Measurements from ENCODE around the gene TENM3. TPM values are rescaled to one million over a fixed set of nuclear protein-coding genes. Genes with fewer than 3 reads are reported as not detected.

Gene TENM3
- total RNA-seq, 1 experiment from 2014 or later = not detected

- Histone ChIP-seq H3K27me3 (ENCODE audit: low read length) (no peaks in the 10 kb centered on the region), H3K27ac (ENCODE audit: low read length) (no peak overlapping the region), H3K4me1 (ENCODE audit: low read length) (no peaks in the 10 kb centered on the region), H3K36me3 (ENCODE audit: insufficient read depth, low read length) (no peaks in the 10 kb centered on the region), H3K79me2 (ENCODE audit: low read length) (no peaks in the 10 kb centered on the region), H3K9ac (ENCODE audit: low read length) (no peak overlapping the region), H3K4me2 (ENCODE audit: low read depth, low read length, poor library complexity, severe bottlenecking) (no peak overlapping the region), H2AFZ (ENCODE audit: low read length) (no peak overlapping the region), H3K9me2 (replicated peaks; ENCODE audit: insufficient read depth, low read length) (no peaks in the 10 kb centered on the region), H4K20me1 (ENCODE audit: insufficient read depth, low read depth, low read length) (no peaks in the 10 kb centered on the region), H3K9me3 (ENCODE audit: low read length) (no peaks in the 10 kb centered on the region), H3K4me3 (ENCODE audit: low read length) (no peak overlapping the region)
- DNase-seq = no peak
These were observed 523.7 kb downstream of the TENM3 start for GRCh38 chr4:182766857-182767250.

GRCh38 chr4:182768838-182769237, 525.6 kb downstream of the TENM3 start:
- H3K27me3 ChIP-seq (ENCODE audit: low read length) = no peaks in the 10 kb centered on the region
- no peak overlapping the region for H3K4me2 ChIP-seq (ENCODE audit: low read depth, low read length, poor library complexity, severe bottlenecking)
- H3K4me3 ChIP-seq (ENCODE audit: low read length) = no peak overlapping the region
- no peak overlapping the region for H2AFZ ChIP-seq (ENCODE audit: low read length)
- H3K9ac ChIP-seq (ENCODE audit: low read length) = no peak overlapping the region
- DNase-seq = no peak
- no peaks in the 10 kb centered on the region for H3K36me3 ChIP-seq (ENCODE audit: insufficient read depth, low read length)
- H3K9me2 ChIP-seq (replicated peaks; ENCODE audit: insufficient read depth, low read length) = no peaks in the 10 kb centered on the region
- no peaks in the 10 kb centered on the region for H3K79me2 ChIP-seq (ENCODE audit: low read length)
- no peak overlapping the region for H3K27ac ChIP-seq (ENCODE audit: low read length)
- no peaks in the 10 kb centered on the region for H3K4me1 ChIP-seq (ENCODE audit: low read length)
- no peaks in the 10 kb centered on the region for H3K9me3 ChIP-seq (ENCODE audit: low read length)
- no peaks in the 10 kb centered on the region for H4K20me1 ChIP-seq (ENCODE audit: insufficient read depth, low read depth, low read length)

- H3K27ac ChIP-seq (ENCODE audit: low read length) = no peak overlapping the region
- H3K36me3 ChIP-seq (ENCODE audit: insufficient read depth, low read length) = no peaks in the 10 kb centered on the region
- no peak overlapping the region for H3K4me3 ChIP-seq (ENCODE audit: low read length)
- H3K9me2 ChIP-seq (replicated peaks; ENCODE audit: insufficient read depth, low read length) = no peaks in the 10 kb centered on the region
- no peak overlapping the region for H3K4me2 ChIP-seq (ENCODE audit: low read depth, low read length, poor library complexity, severe bottlenecking)
- no peak overlapping the region for H3K9ac ChIP-seq (ENCODE audit: low read length)
- H2AFZ ChIP-seq (ENCODE audit: low read length) = no peak overlapping the region
- H3K27me3 ChIP-seq (ENCODE audit: low read length) = no peaks in the 10 kb centered on the region
- H4K20me1 ChIP-seq (ENCODE audit: insufficient read depth, low read depth, low read length) = no peaks in the 10 kb centered on the region
- no peak for DNase-seq
- no peaks in the 10 kb centered on the region for H3K4me1 ChIP-seq (ENCODE audit: low read length)
- H3K9me3 ChIP-seq (ENCODE audit: low read length) = no peaks in the 10 kb centered on the region
- no peaks in the 10 kb centered on the region for H3K79me2 ChIP-seq (ENCODE audit: low read length)
These were observed 527.2 kb downstream of the TENM3 start for GRCh38 chr4:182770259-182770995.

GRCh38 chr4:182770996-182771514, 527.9 kb downstream of the TENM3 start:
- no peaks in the 10 kb centered on the region for H3K4me1 ChIP-seq (ENCODE audit: low read length)
- H3K36me3 ChIP-seq (ENCODE audit: insufficient read depth, low read length) = no peaks in the 10 kb centered on the region
- H4K20me1 ChIP-seq (ENCODE audit: insufficient read depth, low read depth, low read length) = no peaks in the 10 kb centered on the region
- DNase-seq = no peak
- H3K9ac ChIP-seq (ENCODE audit: low read length) = no peak overlapping the region
- H3K27me3 ChIP-seq (ENCODE audit: low read length) = no peaks in the 10 kb centered on the region
- H3K4me2 ChIP-seq (ENCODE audit: low read depth, low read length, poor library complexity, severe bottlenecking) = no peak overlapping the region
- no peak overlapping the region for H3K4me3 ChIP-seq (ENCODE audit: low read length)
- H3K27ac ChIP-seq (ENCODE audit: low read length) = no peak overlapping the region
- H3K9me3 ChIP-seq (ENCODE audit: low read length) = no peaks in the 10 kb centered on the region
- H2AFZ ChIP-seq (ENCODE audit: low read length) = no peak overlapping the region
- H3K79me2 ChIP-seq (ENCODE audit: low read length) = no peaks in the 10 kb centered on the region
- no peaks in the 10 kb centered on the region for H3K9me2 ChIP-seq (replicated peaks; ENCODE audit: insufficient read depth, low read length)

GRCh38 chr4:182775075-182775474, 531.9 kb downstream of the TENM3 start:
- DNase-seq = no peak
- Histone ChIP-seq H3K36me3 (ENCODE audit: insufficient read depth, low read length) (no peaks in the 10 kb centered on the region), H2AFZ (ENCODE audit: low read length) (no peak overlapping the region), H3K4me1 (ENCODE audit: low read length) (no peaks in the 10 kb centered on the region), H3K9ac (ENCODE audit: low read length) (no peak overlapping the region), H3K4me2 (ENCODE audit: low read depth, low read length, poor library complexity, severe bottlenecking) (no peak overlapping the region), H3K9me2 (replicated peaks; ENCODE audit: insufficient read depth, low read length) (no peaks in the 10 kb centered on the region), H3K9me3 (ENCODE audit: low read length) (no peaks in the 10 kb centered on the region), H3K27ac (ENCODE audit: low read length) (no peak overlapping the region), H3K79me2 (ENCODE audit: low read length) (no peaks in the 10 kb centered on the region), H3K4me3 (ENCODE audit: low read length) (no peak overlapping the region), H4K20me1 (ENCODE audit: insufficient read depth, low read depth, low read length) (no peaks in the 10 kb centered on the region), H3K27me3 (ENCODE audit: low read length) (no peaks in the 10 kb centered on the region)

- Histone ChIP-seq H3K79me2 (ENCODE audit: low read length) (no peaks in the 10 kb centered on the region), H3K4me3 (ENCODE audit: low read length) (no peak overlapping the region)
These were observed 533.3 kb downstream of the TENM3 start for GRCh38 chr4:182776376-182777105.

GRCh38 chr4:182778222-182778982, 535.2 kb downstream of the TENM3 start:
- no peaks in the 10 kb centered on the region for H3K4me1 ChIP-seq (ENCODE audit: low read length)
- no peak for DNase-seq
- H3K27me3 ChIP-seq (ENCODE audit: low read length) = no peaks in the 10 kb centered on the region
- no peak overlapping the region for H3K4me2 ChIP-seq (ENCODE audit: low read depth, low read length, poor library complexity, severe bottlenecking)
- no peaks in the 10 kb centered on the region for H4K20me1 ChIP-seq (ENCODE audit: insufficient read depth, low read depth, low read length)
- H2AFZ ChIP-seq (ENCODE audit: low read length) = no peak overlapping the region
- no peaks in the 10 kb centered on the region for H3K36me3 ChIP-seq (ENCODE audit: insufficient read depth, low read length)
- no peaks in the 10 kb centered on the region for H3K9me2 ChIP-seq (replicated peaks; ENCODE audit: insufficient read depth, low read length)
- H3K9me3 ChIP-seq (ENCODE audit: low read length) = no peaks in the 10 kb centered on the region
- no peak overlapping the region for H3K27ac ChIP-seq (ENCODE audit: low read length)
- H3K4me3 ChIP-seq (ENCODE audit: low read length) = no peak overlapping the region
- no peak overlapping the region for H3K9ac ChIP-seq (ENCODE audit: low read length)
- H3K79me2 ChIP-seq (ENCODE audit: low read length) = no peaks in the 10 kb centered on the region

More at GRCh38 chr4:182776376-182777105, 533.3 kb downstream of the TENM3 start:
- H3K9me2 ChIP-seq (replicated peaks; ENCODE audit: insufficient read depth, low read length) = no peaks in the 10 kb centered on the region
- no peaks in the 10 kb centered on the region for H3K9me3 ChIP-seq (ENCODE audit: low read length)
- no peaks in the 10 kb centered on the region for H3K4me1 ChIP-seq (ENCODE audit: low read length)
- no peak overlapping the region for H3K27ac ChIP-seq (ENCODE audit: low read length)
- DNase-seq = no peak
- no peaks in the 10 kb centered on the region for H4K20me1 ChIP-seq (ENCODE audit: insufficient read depth, low read depth, low read length)
- H3K27me3 ChIP-seq (ENCODE audit: low read length) = no peaks in the 10 kb centered on the region
- H2AFZ ChIP-seq (ENCODE audit: low read length) = no peak overlapping the region
- no peaks in the 10 kb centered on the region for H3K36me3 ChIP-seq (ENCODE audit: insufficient read depth, low read length)
- no peak overlapping the region for H3K4me2 ChIP-seq (ENCODE audit: low read depth, low read length, poor library complexity, severe bottlenecking)
- H3K9ac ChIP-seq (ENCODE audit: low read length) = no peak overlapping the region

GRCh38 chr4:182786991-182787390, 543.8 kb downstream of the TENM3 start:
- Histone ChIP-seq H3K36me3 (ENCODE audit: insufficient read depth, low read length) (no peaks in the 10 kb centered on the region), H3K27me3 (ENCODE audit: low read length) (no peaks in the 10 kb centered on the region), H3K9me3 (ENCODE audit: low read length) (no peaks in the 10 kb centered on the region), H3K27ac (ENCODE audit: low read length) (no peak overlapping the region), H3K4me1 (ENCODE audit: low read length) (no peaks in the 10 kb centered on the region), H3K4me3 (ENCODE audit: low read length) (no peak overlapping the region), H4K20me1 (ENCODE audit: insufficient read depth, low read depth, low read length) (no peaks in the 10 kb centered on the region), H3K79me2 (ENCODE audit: low read length) (no peaks in the 10 kb centered on the region), H2AFZ (ENCODE audit: low read length) (no peak overlapping the region), H3K4me2 (ENCODE audit: low read depth, low read length, poor library complexity, severe bottlenecking) (no peak overlapping the region), H3K9ac (ENCODE audit: low read length) (no peak overlapping the region), H3K9me2 (replicated peaks; ENCODE audit: insufficient read depth, low read length) (no peaks in the 10 kb centered on the region)
- no peak for DNase-seq
